ENCODE data around the gene CLEC10A. TPM values are rescaled to one million over a fixed set of nuclear protein-coding genes. Genes with fewer than 3 reads are reported as not detected.

The CLEC10A gene
- total and polyA plus RNA-seq, 2 donors (not counting 3 experiments of a cell fraction or from before 2014, with no cell fraction given) = 0.14 TPM; not detected in 1

- no peak overlapping the region for H3K4me2 ChIP-seq (ENCODE audit: insufficient read depth, low read length)
- DNase-seq (ENCODE audit: low read depth, low spot score) (no peak), FAIRE-seq (no peak)
- no peak overlapping the region for H3K9ac ChIP-seq (replicated peaks; ENCODE audit: extremely low read depth, insufficient read depth, low read length)
- H3K79me2 ChIP-seq (ENCODE audit: control insufficient read depth, insufficient read depth, low read length) = no peaks in the 10 kb centered on the region
- no peak overlapping the region for H3K27ac ChIP-seq (ENCODE audit: insufficient read depth, low read depth, low read length)
- no TSS peak for BruUV-seq (replicated peaks)
- H3K9me3 ChIP-seq (replicated peaks; ENCODE audit: control insufficient read depth, insufficient read depth, low read length) = no peaks in the 10 kb centered on the region
- H2AFZ ChIP-seq (ENCODE audit: low read depth, low read length) = no peak overlapping the region
- TF ChIP-seq EZH2 (IDR thresholded peaks at IDR 0.05; ENCODE audit: borderline replicate concordance, low read depth, low read length, severe bottlenecking) (no peak), FOS (IDR thresholded peaks at IDR 0.05; ENCODE audit: borderline replicate concordance, insufficient read depth, low read length) (no peak), GATA2 (IDR thresholded peaks at IDR 0.05; ENCODE audit: insufficient read depth, insufficient read length, low read depth, low read length) (no peak), CTCF (IDR thresholded peaks at IDR 0.05; ENCODE audit: extremely low read depth in 1 of 2, insufficient read depth in 1 of 2, low read depth in 1 of 2, low read length in 2 of 2) (no peak), MYC (IDR thresholded peaks at IDR 0.05; ENCODE audit: low read depth, low read length) (no peak), POLR2A (IDR thresholded peaks at IDR 0.05; ENCODE audit: low read depth, low read length) (no peak), JUN (IDR thresholded peaks at IDR 0.05; ENCODE audit: borderline replicate concordance, insufficient read depth, insufficient read length, low read depth) (no peak), POLR2AphosphoS5 (IDR thresholded peaks at IDR 0.05; ENCODE audit: insufficient read depth, low read depth, low read length) (no peak)
- TF ChIP-seq, protein P1, sequence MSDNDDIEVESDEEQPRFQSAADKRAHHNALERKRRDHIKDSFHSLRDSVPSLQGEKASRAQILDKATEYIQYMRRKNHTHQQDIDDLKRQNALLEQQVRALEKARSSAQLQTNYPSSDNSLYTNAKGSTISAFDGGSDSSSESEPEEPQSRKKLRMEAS (IDR thresholded peaks at IDR 0.05; ENCODE audit: insufficient read depth, insufficient read length) = no peak
- intact Hi-C loops (cut with micrococcal nuclease) (no loop called here), dilution Hi-C loops (cut with MboI; ENCODE audit: extremely low pct_ligation_motif_present, low sequenced_read_pairs) (no loop called here)
- H3K27me3 ChIP-seq (ENCODE audit: control insufficient read depth in 2 of 2, insufficient read depth in 2 of 2, low read length in 2 of 2) = peaks cover 0 to 1% of the 10 kb centered on the region in 2 experiments
- no peaks in the 10 kb centered on the region for H3K36me3 ChIP-seq (ENCODE audit: control insufficient read depth in 2 of 2, extremely low read depth in 1 of 2, insufficient read depth in 2 of 2, low read length in 2 of 2)
- POLR2A ChIA-PET = no interaction called here
- no peaks in the 10 kb centered on the region for H3K4me1 ChIP-seq (ENCODE audit: control insufficient read depth, extremely low read depth, insufficient read depth, low read length)
- H3K4me3 ChIP-seq (replicated peaks in 1 of 3; ENCODE audit: insufficient read depth in 1 of 3, low read depth in 1 of 3, low read length in 3 of 3) = no peak overlapping the region
- no peaks in the 10 kb centered on the region for H3K9me1 ChIP-seq (replicated peaks; ENCODE audit: control insufficient read depth, extremely low read depth, insufficient read depth, low read length)
- no peaks in the 10 kb centered on the region for H4K20me1 ChIP-seq (replicated peaks; ENCODE audit: control insufficient read depth, extremely low read depth, insufficient read depth, low read length)
- CTCF ChIA-PET = interaction anchor here (0.9 to 2.0 kb wide), 4 partner anchors 23 to 164 kb away, joined by 3 to 6 read pairs (median 3); no protein-coding TSS in a partner anchor
These were observed 5.1 kb downstream of the CLEC10A start for GRCh38 chr17:7074931-7075330.

Data from endothelial cell of umbilical vein (primary cell).